NCI-H82 (cell line): ENCODE results near the gene TNIP3.
A peak's percentile ranks its signal among the peaks of the same experiment; 100 is the strongest.
"Not testable (repeated sequence)": the region's sequence is repeated elsewhere in the genome, so short reads cannot be mapped to it uniquely, and the experiment has no call there.

ENCODE experiments used
- DNase-seq: peaks from one replicate; lab custom pipeline; 2025; lab: John Stamatoyannopoulos, UW

The TNIP3 gene

GRCh38 chr4:121177246-121178137, 13.4 kb upstream of the TNIP3 start:
- DNase-seq: no peak

GRCh38 chr4:121176082-121176934, 12.2 kb upstream of the TNIP3 start:
- DNase-seq: peak; percentile 11

GRCh38 chr4:121171477-121171876, 7.4 kb upstream of the TNIP3 start:
- not testable (repeated sequence) for DNase-seq

GRCh38 chr4:121168446-121169281, 4.5 kb upstream of the TNIP3 start:
- DNase-seq: no peak

- DNase-seq: no peak
Measured at GRCh38 chr4:121166976-121167375, 2.9 kb upstream of the TNIP3 start.

- no peak for DNase-seq
Measured at GRCh38 chr4:121165206-121165605, 1.1 kb upstream of the TNIP3 start.

GRCh38 chr4:121156822-121157769, 7.0 kb downstream of the TNIP3 start:
- peak; percentile 52 for DNase-seq

- no peak for DNase-seq
Measured at GRCh38 chr4:121155893-121156292, 8.2 kb downstream of the TNIP3 start.

GRCh38 chr4:121154103-121154515, 10.0 kb downstream of the TNIP3 start:
- DNase-seq: no peak

- no peak for DNase-seq
Measured at GRCh38 chr4:121151942-121152341, 12.2 kb downstream of the TNIP3 start.

- DNase-seq: no peak
Measured at GRCh38 chr4:121150486-121150885, 13.6 kb downstream of the TNIP3 start.

- no peak for DNase-seq
Measured at GRCh38 chr4:121150003-121150402, 14.1 kb downstream of the TNIP3 start.

- no peak for DNase-seq
Measured at GRCh38 chr4:121148621-121149020, 15.5 kb downstream of the TNIP3 start.

- DNase-seq: no peak
Measured at GRCh38 chr4:121148000-121148399, 16.1 kb downstream of the TNIP3 start.

GRCh38 chr4:121146530-121146929, 17.6 kb downstream of the TNIP3 start:
- DNase-seq: no peak

- no peak for DNase-seq
Measured at GRCh38 chr4:121145430-121145829, 18.7 kb downstream of the TNIP3 start.

GRCh38 chr4:121144021-121144420, 20.1 kb downstream of the TNIP3 start:
- DNase-seq: no peak

GRCh38 chr4:121143131-121143530, 21.0 kb downstream of the TNIP3 start:
- no peak for DNase-seq

- no peak for DNase-seq
Measured at GRCh38 chr4:121140716-121141460, 23.2 kb downstream of the TNIP3 start.
